Suprapubic skin (tissue), 3 donors: Measurements from ENCODE around the gene DMGDH.

ENCODE experiments used
- CTCF ChIP-seq, 2 donors: fragments of 200-600 bp in 1 of 2; fragments of 450-650 bp in 1 of 2; sonication (generic) in 1 of 2; IDR thresholded peaks; one replicate each; pipeline ENCODE4 v1.5.1; 2016 to 2019; ENCODE audit warnings: antibody characterized with exemption in 2 of 2, mild to moderate bottlenecking in 1 of 2, moderate library complexity in 1 of 2
- POLR2AphosphoS5 ChIP-seq, 3 donors: sonication (generic); formaldehyde crosslinking; IDR thresholded peaks; one replicate each; pipeline ENCODE4 v1.6.1; 2017; ENCODE audit warnings: antibody characterized with exemption in 3 of 3

GRCh38 chr5:79023947-79024346 is 45.5 kb downstream of the DMGDH start:
- TF ChIP-seq CTCF (IDR thresholded peaks at IDR 0.05) (no peak), POLR2AphosphoS5 (IDR thresholded peaks at IDR 0.05) (no peak)
